ENCODE measurements around the gene RGL1. TPM values are rescaled to one million over a fixed set of nuclear protein-coding genes. Genes with fewer than 3 reads are reported as not detected.
A peak's percentile ranks its signal among the peaks of the same experiment; 100 is the strongest.

Gene RGL1
- total and polyA plus RNA-seq, 2 donors (not counting 3 experiments of a cell fraction or from before 2014, with no cell fraction given), result 19.8 to 35.3 TPM

GRCh38 chr1:183931646-183932271 lies 126.8 kb downstream of the RGL1 start:
- ChIA-PET POLR2A (no interaction called here), CTCF (interaction anchor here (0.9 to 1.5 kb wide), 5 partner anchors 12 to 276 kb away, joined by 3 to 5 read pairs (median 3); no protein-coding TSS in a partner anchor)
- Histone ChIP-seq H3K36me3 (ENCODE audit: control insufficient read depth in 2 of 2, extremely low read depth in 1 of 2, insufficient read depth in 2 of 2, low read length in 2 of 2) (peaks cover 0 to 4% of the 10 kb centered on the region in 2 experiments), H3K79me2 (ENCODE audit: control insufficient read depth, insufficient read depth, low read length) (no peaks in the 10 kb centered on the region), H3K9me3 (replicated peaks; ENCODE audit: control insufficient read depth, insufficient read depth, low read length) (no peaks in the 10 kb centered on the region), H4K20me1 (replicated peaks; ENCODE audit: control insufficient read depth, extremely low read depth, insufficient read depth, low read length) (no peaks in the 10 kb centered on the region), H3K9ac (replicated peaks; ENCODE audit: extremely low read depth, insufficient read depth, low read length) (no peak overlapping the region), H2AFZ (ENCODE audit: low read depth, low read length) (no peak overlapping the region), H3K27me3 (ENCODE audit: control insufficient read depth in 2 of 2, insufficient read depth in 2 of 2, low read length in 2 of 2) (no peaks in the 10 kb centered on the region), H3K27ac (ENCODE audit: insufficient read depth, low read depth, low read length) (no peak overlapping the region), H3K9me1 (replicated peaks; ENCODE audit: control insufficient read depth, extremely low read depth, insufficient read depth, low read length) (no peaks in the 10 kb centered on the region), H3K4me3 (replicated peaks in 1 of 3; ENCODE audit: insufficient read depth in 1 of 3, low read depth in 1 of 3, low read length in 3 of 3) (no peak overlapping the region), H3K4me1 (ENCODE audit: control insufficient read depth, extremely low read depth, insufficient read depth, low read length) (no peaks in the 10 kb centered on the region), H3K4me2 (ENCODE audit: insufficient read depth, low read length) (no peak overlapping the region)
- intact Hi-C loops (cut with micrococcal nuclease), result loop anchor here (5.0 kb wide), 1 partner anchor 291 kb away; no protein-coding TSS in a partner anchor
- FAIRE-seq (no peak), DNase-seq (ENCODE audit: low read depth, low spot score) (no peak)
- dilution Hi-C loops (cut with MboI; ENCODE audit: extremely low pct_ligation_motif_present, low sequenced_read_pairs), result no loop called here
- BruUV-seq (replicated peaks), result no TSS peak
- TF ChIP-seq MYC (IDR thresholded peaks at IDR 0.05; ENCODE audit: low read depth, low read length) (no peak), GATA2 (IDR thresholded peaks at IDR 0.05; ENCODE audit: insufficient read depth, insufficient read length, low read depth, low read length) (no peak), POLR2AphosphoS5 (IDR thresholded peaks at IDR 0.05; ENCODE audit: insufficient read depth, low read depth, low read length) (no peak), JUN (IDR thresholded peaks at IDR 0.05; ENCODE audit: borderline replicate concordance, insufficient read depth, insufficient read length, low read depth) (no peak), POLR2A (IDR thresholded peaks at IDR 0.05; ENCODE audit: low read depth, low read length) (no peak)

- dilution Hi-C loops (cut with MboI; ENCODE audit: extremely low pct_ligation_motif_present, low sequenced_read_pairs) (no loop called here), intact Hi-C loops (cut with micrococcal nuclease) (loop anchor here (5.0 kb wide), 1 partner anchor 290 kb away; no protein-coding TSS in a partner anchor)
- Histone ChIP-seq H3K36me3 (ENCODE audit: control insufficient read depth in 2 of 2, extremely low read depth in 1 of 2, insufficient read depth in 2 of 2, low read length in 2 of 2) (peaks cover 0 to 2% of the 10 kb centered on the region in 2 experiments), H3K79me2 (ENCODE audit: control insufficient read depth, insufficient read depth, low read length) (no peaks in the 10 kb centered on the region), H3K9me3 (replicated peaks; ENCODE audit: control insufficient read depth, insufficient read depth, low read length) (no peaks in the 10 kb centered on the region), H3K4me3 (replicated peaks in 1 of 3; ENCODE audit: insufficient read depth in 1 of 3, low read depth in 1 of 3, low read length in 3 of 3) (no peak overlapping the region), H4K20me1 (replicated peaks; ENCODE audit: control insufficient read depth, extremely low read depth, insufficient read depth, low read length) (no peaks in the 10 kb centered on the region), H2AFZ (ENCODE audit: low read depth, low read length) (no peak overlapping the region), H3K9me1 (replicated peaks; ENCODE audit: control insufficient read depth, extremely low read depth, insufficient read depth, low read length) (no peaks in the 10 kb centered on the region), H3K4me1 (ENCODE audit: control insufficient read depth, extremely low read depth, insufficient read depth, low read length) (no peaks in the 10 kb centered on the region), H3K27ac (ENCODE audit: insufficient read depth, low read depth, low read length) (no peak overlapping the region), H3K4me2 (ENCODE audit: insufficient read depth, low read length) (no peak overlapping the region), H3K9ac (replicated peaks; ENCODE audit: extremely low read depth, insufficient read depth, low read length) (no peak overlapping the region), H3K27me3 (ENCODE audit: control insufficient read depth in 2 of 2, insufficient read depth in 2 of 2, low read length in 2 of 2) (no peaks in the 10 kb centered on the region)
- no TSS peak for BruUV-seq (replicated peaks)
- FAIRE-seq (no peak), DNase-seq (ENCODE audit: low read depth, low spot score) (peak; percentile 12)
- ChIA-PET POLR2A (no interaction called here), CTCF (interaction anchor here (0.9 to 1.3 kb wide), 4 partner anchors 11 to 732 kb away, joined by 3 to 5 read pairs (median 3); no protein-coding TSS in a partner anchor)
- TF ChIP-seq EZH2 (IDR thresholded peaks at IDR 0.05; ENCODE audit: borderline replicate concordance, low read depth, low read length, severe bottlenecking) (no peak), POLR2A (IDR thresholded peaks at IDR 0.05; ENCODE audit: low read depth, low read length) (no peak), POLR2AphosphoS5 (IDR thresholded peaks at IDR 0.05; ENCODE audit: insufficient read depth, low read depth, low read length) (no peak), GATA2 (IDR thresholded peaks at IDR 0.05; ENCODE audit: insufficient read depth, insufficient read length, low read depth, low read length) (no peak), JUN (IDR thresholded peaks at IDR 0.05; ENCODE audit: borderline replicate concordance, insufficient read depth, insufficient read length, low read depth) (no peak), CTCF (IDR thresholded peaks at IDR 0.05; ENCODE audit: extremely low read depth in 1 of 2, insufficient read depth in 1 of 2, low read depth in 1 of 2, low read length in 2 of 2) (no peak), MYC (IDR thresholded peaks at IDR 0.05; ENCODE audit: low read depth, low read length) (no peak), MAX (IDR thresholded peaks at IDR 0.05; ENCODE audit: insufficient read depth, insufficient read length) (no peak), FOS (IDR thresholded peaks at IDR 0.05; ENCODE audit: borderline replicate concordance, insufficient read depth, low read length) (no peak)
Observed at GRCh38 chr1:183932412-183932811, 127.5 kb downstream of the RGL1 start.

Data from endothelial cell of umbilical vein (primary cell).